Hematopoietic multipotent progenitor cell treated with erythropoietin and hydrocortisone succinate and interleukin-3 and kit ligand, for 15 days (in vitro differentiated cells): Measurements from ENCODE around the gene RELL1.

Source experiments
- DNase-seq: peaks from one replicate; pipeline ENCODE4 v3.0.0-alpha.2; 2015; ENCODE audit warnings: low spot score

RELL1 gene

GRCh38 chr4:37597034-37597433, 89.1 kb downstream of the RELL1 start:
- DNase-seq = no peak

- no peak for DNase-seq
Observed at GRCh38 chr4:37595875-37596680, 90.1 kb downstream of the RELL1 start.

- DNase-seq = no peak
Observed at GRCh38 chr4:37594099-37594498, 92.1 kb downstream of the RELL1 start.

- DNase-seq = no peak
Observed at GRCh38 chr4:37591349-37591748, 94.8 kb downstream of the RELL1 start.

GRCh38 chr4:37590016-37590415, 96.2 kb downstream of the RELL1 start:
- no peak for DNase-seq

GRCh38 chr4:37588150-37588549, 98.0 kb downstream of the RELL1 start:
- no peak for DNase-seq

- DNase-seq = no peak
Observed at GRCh38 chr4:37586194-37586593, 100.0 kb downstream of the RELL1 start.

- DNase-seq = no peak
Observed at GRCh38 chr4:37584493-37585060, 101.6 kb downstream of the RELL1 start.

- DNase-seq = no peak
Observed at GRCh38 chr4:37584071-37584470, 102.1 kb downstream of the RELL1 start.

GRCh38 chr4:37573566-37573965, 112.6 kb downstream of the RELL1 start:
- DNase-seq = no peak

GRCh38 chr4:37568489-37568888, 117.7 kb downstream of the RELL1 start:
- DNase-seq = no peak

- no peak for DNase-seq
Observed at GRCh38 chr4:37567836-37568235, 118.3 kb downstream of the RELL1 start.

- no peak for DNase-seq
Observed at GRCh38 chr4:37562592-37562991, 123.6 kb downstream of the RELL1 start.

- no peak for DNase-seq
Observed at GRCh38 chr4:37561803-37562207, 124.4 kb downstream of the RELL1 start.

GRCh38 chr4:37561196-37561802, 124.9 kb downstream of the RELL1 start:
- DNase-seq = no peak
